ENCODE measurements around the gene CCDC15. TPM values are rescaled to one million over a fixed set of nuclear protein-coding genes. Genes with fewer than 3 reads are reported as not detected.
"Not testable (repeated sequence)": the region's sequence is repeated elsewhere in the genome, so short reads cannot be mapped to it uniquely, and the experiment has no call there.

Gene CCDC15
- total RNA-seq, 1 donor from 2014 or later = 1.2 TPM

- TF ChIP-seq CTCF (IDR thresholded peaks at IDR 0.05) = no peak
- Mint-ChIP-seq H3K9me3 (ENCODE audit: low read depth) (peaks cover 10% of the 10 kb centered on the region), H3K4me1 (ENCODE audit: low read depth) (no peaks in the 10 kb centered on the region), H3K4me3 (ENCODE audit: unreplicated experiment) (no peak overlapping the region), H3K27me3 (ENCODE audit: low read depth) (no peaks in the 10 kb centered on the region), H3K27ac (ENCODE audit: unreplicated experiment) (no peak overlapping the region), H3K36me3 (ENCODE audit: low read depth) (peaks cover 6% of the 10 kb centered on the region)
- DNase-seq (ENCODE audit: low spot score) = no peak
These were observed 3.2 kb upstream of the CCDC15 start for GRCh38 chr11:124950601-124951330.

- no peak for DNase-seq (ENCODE audit: low spot score)
- no peak overlapping the region for H3K27ac Mint-ChIP-seq (ENCODE audit: unreplicated experiment)
- peaks cover 10% of the 10 kb centered on the region for H3K9me3 Mint-ChIP-seq (ENCODE audit: low read depth)
- H3K4me3 Mint-ChIP-seq (ENCODE audit: unreplicated experiment) = no peak overlapping the region
- H3K36me3 Mint-ChIP-seq (ENCODE audit: low read depth) = peaks cover 6% of the 10 kb centered on the region
- H3K4me1 Mint-ChIP-seq (ENCODE audit: low read depth) = no peaks in the 10 kb centered on the region
- no peaks in the 10 kb centered on the region for H3K27me3 Mint-ChIP-seq (ENCODE audit: low read depth)
- TF ChIP-seq CTCF (IDR thresholded peaks at IDR 0.05) = no peak
These were observed 2.7 kb upstream of the CCDC15 start for GRCh38 chr11:124951341-124951740.

- DNase-seq (ENCODE audit: low spot score) = no peak
- H3K27ac Mint-ChIP-seq (ENCODE audit: unreplicated experiment) = no peak overlapping the region
- H3K9me3 Mint-ChIP-seq (ENCODE audit: low read depth) = no peaks in the 10 kb centered on the region
- no peak overlapping the region for H3K4me3 Mint-ChIP-seq (ENCODE audit: unreplicated experiment)
- no peaks in the 10 kb centered on the region for H3K4me1 Mint-ChIP-seq (ENCODE audit: low read depth)
- TF ChIP-seq CTCF (IDR thresholded peaks at IDR 0.05) = no peak
- H3K27me3 Mint-ChIP-seq (ENCODE audit: low read depth) = no peaks in the 10 kb centered on the region
- H3K36me3 Mint-ChIP-seq (ENCODE audit: low read depth) = no peaks in the 10 kb centered on the region
These were observed 571 bp downstream of the CCDC15 start for GRCh38 chr11:124954590-124954955.

GRCh38 chr11:124955035-124955434 is 1.0 kb downstream of the CCDC15 start:
- H3K4me3 Mint-ChIP-seq (ENCODE audit: unreplicated experiment) = no peak overlapping the region
- no peaks in the 10 kb centered on the region for H3K4me1 Mint-ChIP-seq (ENCODE audit: low read depth)
- no peaks in the 10 kb centered on the region for H3K36me3 Mint-ChIP-seq (ENCODE audit: low read depth)
- no peak for DNase-seq (ENCODE audit: low spot score)
- TF ChIP-seq CTCF (IDR thresholded peaks at IDR 0.05) = no peak
- H3K9me3 Mint-ChIP-seq (ENCODE audit: low read depth) = no peaks in the 10 kb centered on the region
- H3K27ac Mint-ChIP-seq (ENCODE audit: unreplicated experiment) = no peak overlapping the region
- H3K27me3 Mint-ChIP-seq (ENCODE audit: low read depth) = no peaks in the 10 kb centered on the region

- no peak for DNase-seq (ENCODE audit: low spot score)
- peaks cover 2% of the 10 kb centered on the region for H3K9me3 Mint-ChIP-seq (ENCODE audit: low read depth)
- H3K4me1 Mint-ChIP-seq (ENCODE audit: low read depth) = no peaks in the 10 kb centered on the region
- no peak overlapping the region for H3K27ac Mint-ChIP-seq (ENCODE audit: unreplicated experiment)
- peaks cover 4% of the 10 kb centered on the region for H3K36me3 Mint-ChIP-seq (ENCODE audit: low read depth)
- TF ChIP-seq CTCF (IDR thresholded peaks at IDR 0.05) = peak; percentile 97
- no peak overlapping the region for H3K4me3 Mint-ChIP-seq (ENCODE audit: unreplicated experiment)
- H3K27me3 Mint-ChIP-seq (ENCODE audit: low read depth) = no peaks in the 10 kb centered on the region
These were observed 8.1 kb downstream of the CCDC15 start for GRCh38 chr11:124961972-124962609.

GRCh38 chr11:124968197-124968596 is 14.2 kb downstream of the CCDC15 start:
- not testable (repeated sequence) for H3K27me3 Mint-ChIP-seq (ENCODE audit: low read depth); H3K4me1 Mint-ChIP-seq (ENCODE audit: low read depth); H3K27ac Mint-ChIP-seq (ENCODE audit: unreplicated experiment); H3K36me3 Mint-ChIP-seq (ENCODE audit: low read depth); H3K4me3 Mint-ChIP-seq (ENCODE audit: unreplicated experiment); H3K9me3 Mint-ChIP-seq (ENCODE audit: low read depth)
- DNase-seq (ENCODE audit: low spot score) = peak; percentile 71

Data from chondrocyte (in vitro differentiated cells).